Activated CD8-positive, alpha-beta memory T cell treated with anti-CD3 and anti-CD28 coated beads, Interleukin-2, amount 10 ng/mL, durations not matched to agents 7 days and 5 days (primary cell): ENCODE results near the gene RPL22. TPM values are rescaled to one million over a fixed set of nuclear protein-coding genes. Genes with fewer than 3 reads are reported as not detected.

Source experiments
- ATAC-seq: fragments of 150-1000 bp; cut with Tn5 transposase; one replicate; pipeline ENCODE4 v1.10.0; 2021; ENCODE audit warnings: moderate library complexity
- CTCF ChIA-PET: fragments of 350-600 bp; sonication (Branson Sonifier 250); formaldehyde crosslinking; loops from one replicate; lab custom pipeline; 2021; ENCODE audit warnings: antibody characterized with exemption; lab: Charles Lee
- DNase-seq: peaks from one replicate; pipeline ENCODE4 v3.0.0-alpha.2; 2020
- H3K27ac Mint-ChIP-seq: one replicate; pipeline ENCODE4 v1.8.0; 2021; ENCODE audit warnings: mild to moderate bottlenecking, mixed read lengths
- H3K27me3 Mint-ChIP-seq: one replicate; pipeline ENCODE4 v1.8.0; 2021; ENCODE audit warnings: mixed read lengths
- H3K36me3 Mint-ChIP-seq: one replicate; pipeline ENCODE4 v1.8.0; 2021; ENCODE audit warnings: mild to moderate bottlenecking, mixed read lengths
- H3K4me1 Mint-ChIP-seq: one replicate; pipeline ENCODE4 v1.8.0; 2021; ENCODE audit warnings: mixed read lengths
- H3K4me3 Mint-ChIP-seq: one replicate; pipeline ENCODE4 v1.8.0; 2021; ENCODE audit warnings: mild to moderate bottlenecking, moderate library complexity, mixed read lengths
- H3K9me3 Mint-ChIP-seq: one replicate; pipeline ENCODE4 v1.8.0; 2022; ENCODE audit warnings: low read depth, mixed read lengths
- total RNA-seq, 2 experiments: library from RNA; stranded (reverse); gene quantifications; one replicate each; pipeline ENCODE4 v1.2.3, GENCODE V29; 2021

Gene RPL22
- total RNA-seq, 2 experiments from 2014 or later, result 229 to 287 TPM

DNA sequence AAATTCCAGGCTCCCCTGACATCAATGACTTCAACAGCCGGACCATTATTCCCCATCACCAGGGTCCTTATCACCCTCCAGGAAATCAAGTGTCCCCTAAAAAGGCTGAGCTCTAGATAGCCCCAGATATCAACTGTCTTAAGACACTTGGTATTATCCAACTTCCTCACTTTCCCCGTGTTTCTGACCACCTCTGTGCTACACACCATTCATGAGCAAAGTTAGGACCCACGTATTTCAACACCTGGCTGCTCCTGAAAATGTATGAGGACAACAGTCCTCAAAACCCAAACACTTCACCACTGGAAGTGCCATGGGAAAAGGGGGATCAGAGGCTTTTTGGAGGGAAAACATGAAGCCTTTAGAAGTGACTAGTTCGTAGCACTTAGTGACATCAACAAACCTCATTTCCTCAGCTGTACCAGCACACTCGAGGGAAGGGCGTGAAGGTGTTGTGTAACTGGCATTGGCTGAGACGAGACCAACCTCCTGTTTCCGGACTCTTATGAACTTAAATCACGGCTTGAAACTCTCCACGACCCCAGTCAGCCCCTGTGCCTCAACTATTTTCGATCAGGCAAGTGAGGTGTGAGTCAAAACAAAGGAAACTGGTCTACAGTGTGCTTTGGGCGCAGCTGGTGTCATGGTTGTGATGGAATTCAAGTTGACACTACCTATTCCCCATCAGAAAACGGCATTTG lies 15.2 kb downstream of the RPL22 start:
- Mint-ChIP-seq H3K36me3 (peaks cover 33% of the 10 kb centered on the region), H3K27ac (no peak overlapping the region)
- CTCF ChIA-PET, result interaction anchor here (1.1 to 1.7 kb wide), 2 partner anchors 14 to 62 kb away, joined by 3 to 12 read pairs; no protein-coding TSS in a partner anchor

GRCh38 chr1:6183520-6183989 lies 15.8 kb downstream of the RPL22 start:
- CTCF ChIA-PET, result no interaction called here
- peaks cover 24% of the 10 kb centered on the region for H3K27me3 Mint-ChIP-seq
- H3K27ac Mint-ChIP-seq, result no peak overlapping the region
- DNase-seq (no peak), ATAC-seq (no peak)
- no peak overlapping the region for H3K4me3 Mint-ChIP-seq
- H3K4me1 Mint-ChIP-seq, result peaks cover 34% of the 10 kb centered on the region
- peaks cover 28% of the 10 kb centered on the region for H3K36me3 Mint-ChIP-seq
- no peaks in the 10 kb centered on the region for H3K9me3 Mint-ChIP-seq

More for the DNA sequence above, 15.2 kb downstream of the RPL22 start:
- no peak overlapping the region for H3K4me3 Mint-ChIP-seq
- no peak for ATAC-seq
- DNase-seq, result no peak
- H3K4me1 Mint-ChIP-seq, result peaks cover 36% of the 10 kb centered on the region
- H3K9me3 Mint-ChIP-seq, result no peaks in the 10 kb centered on the region
- peaks cover 18% of the 10 kb centered on the region for H3K27me3 Mint-ChIP-seq

GRCh38 chr1:6181347-6181770 lies 18.0 kb downstream of the RPL22 start:
- Mint-ChIP-seq H3K4me1 (peaks cover 27% of the 10 kb centered on the region), H3K27ac (no peak overlapping the region), H3K9me3 (no peaks in the 10 kb centered on the region), H3K4me3 (no peak overlapping the region), H3K36me3 (peaks cover 16% of the 10 kb centered on the region), H3K27me3 (peaks cover 39% of the 10 kb centered on the region)
- no peak for ATAC-seq
- CTCF ChIA-PET, result interaction anchor here (1.0 kb wide), 1 partner anchor 9 kb away, joined by 3 read pairs; no protein-coding TSS in a partner anchor
- DNase-seq, result no peak

- Mint-ChIP-seq H3K9me3 (no peaks in the 10 kb centered on the region), H3K36me3 (peaks cover 13% of the 10 kb centered on the region), H3K27me3 (peaks cover 39% of the 10 kb centered on the region), H3K4me1 (peaks cover 23% of the 10 kb centered on the region), H3K4me3 (no peak overlapping the region), H3K27ac (no peak overlapping the region)
- DNase-seq (no peak), ATAC-seq (no peak)
- CTCF ChIA-PET, result interaction anchor here (1.0 kb wide), 1 partner anchor 9 kb away, joined by 3 read pairs; no protein-coding TSS in a partner anchor
These were observed 18.6 kb downstream of the RPL22 start for GRCh38 chr1:6180707-6181311.

DNA sequence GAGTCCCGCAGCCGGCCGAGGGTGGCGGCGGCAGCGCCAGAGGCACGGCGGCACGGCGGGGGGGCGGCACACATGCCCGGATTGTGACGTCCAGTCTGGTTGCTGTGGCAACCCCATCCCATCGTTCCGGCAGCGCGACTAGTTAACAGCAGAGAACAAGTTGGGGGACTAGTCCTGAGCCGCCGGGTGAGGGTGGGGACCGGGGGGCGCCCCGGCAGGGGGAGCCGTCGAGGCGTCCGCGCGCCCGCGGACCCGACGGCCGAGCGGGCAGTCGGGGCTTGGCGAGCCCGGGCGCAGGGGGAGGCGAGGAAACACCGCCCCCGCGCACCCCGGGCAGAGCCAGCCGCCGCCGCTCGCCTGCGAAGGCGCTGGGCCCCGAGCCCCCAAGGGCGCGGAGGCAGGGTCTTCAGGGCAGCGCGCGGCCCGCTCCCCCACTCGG lies 19.1 kb downstream of the RPL22 start, which contains the start of gene CHD5:
Gene CHD5 (minus strand): TSS at position 54 of the 439 bp plus-strand sequence. CDS start 298 bp downstream, outside the sequence.
- H3K27me3 Mint-ChIP-seq, result peaks cover 39% of the 10 kb centered on the region
- CTCF ChIA-PET, result no interaction called here
- H3K4me3 Mint-ChIP-seq, result no peak within 1 kb of the TSS
- H3K9me3 Mint-ChIP-seq, result no peaks in the 10 kb centered on the region
- DNase-seq, result no peak
- H3K27ac Mint-ChIP-seq, result no peak within 1 kb of the TSS
- H3K4me1 Mint-ChIP-seq, result peaks cover 18% of the 10 kb centered on the region
- ATAC-seq, result no peak
- peaks cover 11% of the 10 kb centered on the region for H3K36me3 Mint-ChIP-seq

DNA sequence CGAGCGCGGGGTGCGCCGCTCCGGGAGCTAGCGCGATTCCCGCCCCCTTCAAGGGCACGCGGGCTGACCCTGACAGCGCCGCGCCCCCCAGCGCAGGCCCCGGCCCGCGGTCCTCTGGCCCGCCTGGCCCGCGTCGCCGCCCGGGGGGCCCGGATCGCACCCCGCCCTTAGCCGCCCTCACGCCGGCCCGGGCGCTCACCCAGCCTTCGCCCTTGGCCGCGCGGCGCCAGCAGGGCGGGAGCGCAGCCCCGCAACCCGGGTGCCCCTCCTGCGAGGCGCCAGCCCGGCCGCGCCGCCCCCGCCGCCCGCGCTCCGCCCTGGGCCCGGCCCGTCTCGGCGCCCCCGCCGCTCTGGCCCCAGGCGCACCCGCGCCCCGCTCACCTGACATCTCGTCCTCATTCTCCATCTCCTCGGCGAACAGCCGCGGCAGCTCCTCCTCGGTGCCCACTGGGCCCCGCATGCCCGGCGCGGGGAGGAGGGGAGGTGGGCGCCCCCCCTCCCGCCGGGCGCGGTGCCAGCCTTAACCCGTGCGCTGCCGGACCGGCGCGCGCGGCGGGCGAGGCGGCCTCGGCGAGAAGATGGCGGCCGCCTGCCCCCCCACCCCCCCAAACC lies 19.7 kb downstream of the RPL22 start:
- peaks cover 6% of the 10 kb centered on the region for H3K36me3 Mint-ChIP-seq
- no peak overlapping the region for H3K4me3 Mint-ChIP-seq
- peaks cover 15% of the 10 kb centered on the region for H3K4me1 Mint-ChIP-seq
- peaks cover 39% of the 10 kb centered on the region for H3K27me3 Mint-ChIP-seq
- H3K27ac Mint-ChIP-seq, result no peak overlapping the region
- CTCF ChIA-PET, result interaction anchor here (0.5 kb wide), 1 partner anchor 95 kb away, joined by 3 read pairs; no protein-coding TSS in a partner anchor
- DNase-seq, result no peak
- no peak for ATAC-seq
- H3K9me3 Mint-ChIP-seq, result no peaks in the 10 kb centered on the region

- CTCF ChIA-PET, result interaction anchor here (0.5 kb wide), 1 partner anchor 94 kb away, joined by 3 read pairs; no protein-coding TSS in a partner anchor
- DNase-seq (no peak), ATAC-seq (no peak)
- Mint-ChIP-seq H3K4me1 (peaks cover 9% of the 10 kb centered on the region), H3K4me3 (no peak overlapping the region), H3K27ac (no peak overlapping the region), H3K36me3 (no peaks in the 10 kb centered on the region), H3K27me3 (peaks cover 39% of the 10 kb centered on the region), H3K9me3 (no peaks in the 10 kb centered on the region)
These were observed 20.4 kb downstream of the RPL22 start for GRCh38 chr1:6178751-6179563.

- no peak for DNase-seq
- Mint-ChIP-seq H3K36me3 (no peaks in the 10 kb centered on the region), H3K27me3 (peaks cover 39% of the 10 kb centered on the region), H3K4me1 (peaks cover 9% of the 10 kb centered on the region), H3K9me3 (no peaks in the 10 kb centered on the region), H3K4me3 (no peak overlapping the region), H3K27ac (no peak overlapping the region)
- no peak for ATAC-seq
- CTCF ChIA-PET, result interaction anchor here (0.9 kb wide), 1 partner anchor 69 kb away, joined by 3 read pairs; no protein-coding TSS in a partner anchor
These were observed 21.6 kb downstream of the RPL22 start for GRCh38 chr1:6177681-6178380.

- H3K9me3 Mint-ChIP-seq, result no peaks in the 10 kb centered on the region
- H3K27me3 Mint-ChIP-seq, result peaks cover 34% of the 10 kb centered on the region
- CTCF ChIA-PET, result interaction anchor here (0.5 kb wide), 1 partner anchor 206 kb away, joined by 4 read pairs; no protein-coding TSS in a partner anchor
- H3K36me3 Mint-ChIP-seq, result no peaks in the 10 kb centered on the region
- H3K4me3 Mint-ChIP-seq, result no peak overlapping the region
- ATAC-seq (no peak), DNase-seq (no peak)
- no peak overlapping the region for H3K27ac Mint-ChIP-seq
- H3K4me1 Mint-ChIP-seq, result peaks cover 8% of the 10 kb centered on the region
These were observed 22.6 kb downstream of the RPL22 start for GRCh38 chr1:6176779-6177178.

DNA sequence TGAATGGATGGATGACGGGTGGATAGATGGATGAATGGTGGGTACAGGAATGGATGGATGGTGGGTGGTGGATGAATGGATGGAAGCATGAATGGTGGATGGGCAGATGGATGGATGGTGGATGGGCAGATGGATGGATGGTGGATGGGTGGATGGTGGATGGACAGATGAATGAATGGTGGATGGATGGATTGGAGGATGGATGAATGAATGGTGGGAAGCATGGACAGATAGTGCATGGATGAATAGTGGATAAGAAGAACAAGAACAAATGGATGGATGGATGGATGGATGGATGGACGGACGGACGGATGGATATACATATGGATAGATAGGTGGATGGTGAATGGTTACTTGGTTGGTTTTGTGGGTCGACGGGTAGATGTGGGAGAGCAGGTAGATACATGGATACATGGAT lies 24.0 kb downstream of the RPL22 start:
- peaks cover 21% of the 10 kb centered on the region for H3K27me3 Mint-ChIP-seq
- no peak for DNase-seq
- H3K27ac Mint-ChIP-seq, result no peak overlapping the region
- CTCF ChIA-PET, result no interaction called here
- no peaks in the 10 kb centered on the region for H3K9me3 Mint-ChIP-seq
- no peak overlapping the region for H3K4me3 Mint-ChIP-seq
- peaks cover 1% of the 10 kb centered on the region for H3K4me1 Mint-ChIP-seq
- no peak for ATAC-seq
- no peaks in the 10 kb centered on the region for H3K36me3 Mint-ChIP-seq

GRCh38 chr1:6174621-6175410 lies 24.6 kb downstream of the RPL22 start:
- peaks cover 21% of the 10 kb centered on the region for H3K27me3 Mint-ChIP-seq
- DNase-seq (no peak), ATAC-seq (no peak)
- CTCF ChIA-PET, result no interaction called here
- no peak overlapping the region for H3K27ac Mint-ChIP-seq
- no peaks in the 10 kb centered on the region for H3K9me3 Mint-ChIP-seq
- H3K4me3 Mint-ChIP-seq, result no peak overlapping the region
- no peaks in the 10 kb centered on the region for H3K36me3 Mint-ChIP-seq
- peaks cover 1% of the 10 kb centered on the region for H3K4me1 Mint-ChIP-seq
